CD4-positive, alpha-beta T cell (primary cell): ENCODE results near the gene USPL1. TPM values are rescaled to one million over a fixed set of nuclear protein-coding genes. Genes with fewer than 3 reads are reported as not detected.

Source experiments
- ATAC-seq: fragments of 200-7000 bp; cut with Tn5 transposase; one replicate; pipeline ENCODE4 v1.10.0; 2022; ENCODE audit warnings: mild to moderate bottlenecking; ENCODE audit not compliant: poor library complexity
- CTCF ChIA-PET: fragments of 350-600 bp; sonication (Branson Sonifier 250); formaldehyde crosslinking; loops from one replicate; lab custom pipeline; 2021; ENCODE audit warnings: antibody characterized with exemption, inconsistent platforms; lab: Charles Lee
- POLR2A ChIA-PET: fragments of 350-600 bp; sonication (Branson Sonifier 250); formaldehyde crosslinking; loops from one replicate; lab custom pipeline; 2021; ENCODE audit warnings: antibody characterized with exemption, inconsistent platforms; lab: Charles Lee
- DNase-seq, 14 experiments: peaks; one replicate each; pipeline ENCODE4 v3.0.0-alpha.2; 2013 to 2020; ENCODE audit warnings: mixed read lengths in 2 of 14
- H3K27ac ChIP-seq, 2 donors: one replicate each; pipeline versions ENCODE4 v1.5.1 to v1.7.0; 2013; ENCODE audit warnings: low read length in 2 of 2, low read depth in 1 of 2, mild to moderate bottlenecking in 1 of 2
- H3K27me3 ChIP-seq, 2 experiments: 1 replicate in 1 of 2; 2 replicates in 1 of 2; pipeline versions ENCODE4 v1.6.1 to v1.7.0; 2013; ENCODE audit warnings: low read length in 2 of 2, control low read depth in 1 of 2, mild to moderate bottlenecking in 1 of 2, moderate library complexity in 1 of 2; ENCODE audit not compliant: insufficient read depth in 2 of 2, control insufficient read depth in 1 of 2
- H3K36me3 ChIP-seq: one replicate; pipeline ENCODE4 v1.6.1; 2013; ENCODE audit warnings: low read length, control low read depth; ENCODE audit not compliant: insufficient read depth
- H3K4me1 ChIP-seq: one replicate; pipeline ENCODE4 v1.6.1; 2013; ENCODE audit warnings: low read length, control low read depth; ENCODE audit not compliant: insufficient read depth
- H3K4me3 ChIP-seq: one replicate; pipeline ENCODE4 v1.5.1; 2013; ENCODE audit warnings: mild to moderate bottlenecking, low read length, moderate library complexity
- H3K9me3 ChIP-seq, 2 experiments: 1 replicate in 1 of 2; 2 replicates in 1 of 2; pipeline versions ENCODE4 v1.6.1 to v1.7.0; 2013; ENCODE audit warnings: low read length in 2 of 2, mild to moderate bottlenecking in 2 of 2, control low read depth in 1 of 2, moderate library complexity in 1 of 2; ENCODE audit not compliant: control insufficient read depth in 1 of 2, insufficient read depth in 1 of 2
- H3K27ac Mint-ChIP-seq: one replicate; pipeline ENCODE4 v1.8.0; 2020; ENCODE audit warnings: mixed read lengths
- H3K27me3 Mint-ChIP-seq: one replicate; pipeline ENCODE4 v1.8.0; 2021; ENCODE audit warnings: mixed read lengths
- H3K36me3 Mint-ChIP-seq: one replicate; pipeline ENCODE4 v1.8.0; 2021; ENCODE audit warnings: low read depth, mixed read lengths
- H3K4me1 Mint-ChIP-seq: one replicate; pipeline ENCODE4 v1.8.0; 2021; ENCODE audit warnings: low read depth, mixed read lengths
- H3K4me3 Mint-ChIP-seq: one replicate; pipeline ENCODE4 v1.8.0; 2020; ENCODE audit warnings: mild to moderate bottlenecking, mixed read lengths
- H3K9me3 Mint-ChIP-seq: one replicate; pipeline ENCODE4 v1.8.0; 2020; ENCODE audit warnings: mixed read lengths
- intact Hi-C, 2 experiments: fragments of 100-400 bp; cut with DNase I in 1 of 2; cut with micrococcal nuclease in 1 of 2; formaldehyde crosslinking; loops; one replicate each; pipeline versions ENCODE4 v1.15.1 to v1.9.0; 2023 to 2025; cut with DNase I, micrococcal nuclease
- total RNA-seq, 174 experiments: library from RNA in 2 of 174; stranded (reverse) in 2 of 174; gene quantifications; one replicate each; pipeline ENCODE4 v1.2.3 and lab custom pipeline; 2021 to 2026
- TF ChIP-seq, protein P1 (sequence below): fragments of 200-600 bp; IDR thresholded peaks from one replicate; pipeline ENCODE4 v1.8.0; 2022; ENCODE audit warnings: antibody characterized with exemption, mild to moderate bottlenecking

The USPL1 gene
- total RNA-seq, 2 experiments from 2014 or later: 41.2 to 42.0 TPM

DNA sequence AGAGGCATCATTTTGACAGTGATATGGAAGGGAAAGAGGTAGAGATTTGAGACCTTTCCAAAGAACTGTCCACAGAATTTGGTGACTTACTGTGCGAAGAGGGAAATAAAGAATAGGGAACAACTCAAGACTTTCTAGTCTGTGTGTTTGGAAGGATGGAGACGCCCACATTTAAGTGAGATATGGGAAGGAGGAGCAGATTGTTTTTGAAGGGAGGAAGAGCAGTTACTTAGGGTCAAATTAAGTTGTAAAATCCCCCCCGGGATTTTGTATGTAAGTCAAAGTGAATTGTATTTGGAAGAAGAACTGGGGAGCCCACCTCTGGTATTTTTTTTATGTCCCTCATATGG lies 1.2 kb downstream of the USPL1 start:
- H3K27ac ChIP-seq: no peak overlapping the region

DNA sequence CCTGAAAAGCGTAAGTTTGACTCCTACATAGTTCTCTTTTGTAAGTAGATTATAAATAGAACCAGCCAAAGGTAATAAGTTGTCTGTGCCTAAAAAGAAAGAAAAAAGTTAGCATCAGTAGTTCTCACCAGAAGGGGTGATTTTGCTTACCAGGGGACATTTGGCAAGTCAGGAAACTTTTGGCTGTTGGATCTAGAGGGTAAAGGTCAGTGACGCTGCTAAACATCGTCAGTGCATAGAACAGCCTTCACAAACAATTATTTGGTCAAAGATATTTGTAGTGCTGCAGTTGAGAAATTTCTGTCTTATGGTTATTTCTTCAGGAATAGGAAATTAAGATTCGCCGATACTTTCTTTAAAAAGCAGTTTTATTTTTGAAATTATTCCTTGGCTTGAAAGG lies 2.0 kb downstream of the USPL1 start:
- TF ChIP-seq, protein P1, sequence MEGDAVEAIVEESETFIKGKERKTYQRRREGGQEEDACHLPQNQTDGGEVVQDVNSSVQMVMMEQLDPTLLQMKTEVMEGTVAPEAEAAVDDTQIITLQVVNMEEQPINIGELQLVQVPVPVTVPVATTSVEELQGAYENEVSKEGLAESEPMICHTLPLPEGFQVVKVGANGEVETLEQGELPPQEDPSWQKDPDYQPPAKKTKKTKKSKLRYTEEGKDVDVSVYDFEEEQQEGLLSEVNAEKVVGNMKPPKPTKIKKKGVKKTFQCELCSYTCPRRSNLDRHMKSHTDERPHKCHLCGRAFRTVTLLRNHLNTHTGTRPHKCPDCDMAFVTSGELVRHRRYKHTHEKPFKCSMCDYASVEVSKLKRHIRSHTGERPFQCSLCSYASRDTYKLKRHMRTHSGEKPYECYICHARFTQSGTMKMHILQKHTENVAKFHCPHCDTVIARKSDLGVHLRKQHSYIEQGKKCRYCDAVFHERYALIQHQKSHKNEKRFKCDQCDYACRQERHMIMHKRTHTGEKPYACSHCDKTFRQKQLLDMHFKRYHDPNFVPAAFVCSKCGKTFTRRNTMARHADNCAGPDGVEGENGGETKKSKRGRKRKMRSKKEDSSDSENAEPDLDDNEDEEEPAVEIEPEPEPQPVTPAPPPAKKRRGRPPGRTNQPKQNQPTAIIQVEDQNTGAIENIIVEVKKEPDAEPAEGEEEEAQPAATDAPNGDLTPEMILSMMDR: no peak
- H3K36me3 Mint-ChIP-seq: peaks cover 44% of the 10 kb centered on the region
- no peaks in the 10 kb centered on the region for H3K27me3 Mint-ChIP-seq
- Histone ChIP-seq H3K4me1 (peaks cover 7% of the 10 kb centered on the region), H3K4me3 (no peak overlapping the region), H3K27ac (no peak overlapping the region), H3K36me3 (peaks cover 32% of the 10 kb centered on the region), H3K27me3 (no peaks in the 10 kb centered on the region), H3K9me3 (no peaks in the 10 kb centered on the region)
- intact Hi-C loops: loop anchor here (2.0 to 10.0 kb wide), 6 partner anchors 53 to 1025 kb away; partner anchors contain the start of genes KATNAL1 (in 2 of the 2) and SLC7A1 (in 1 of the 2)
- no peak for DNase-seq
- POLR2A ChIA-PET: no interaction called here
- H3K4me1 Mint-ChIP-seq: peaks cover 34% of the 10 kb centered on the region
- CTCF ChIA-PET: no interaction called here
- no peaks in the 10 kb centered on the region for H3K9me3 Mint-ChIP-seq
- peak overlapping the region; percentile 39 for H3K27ac Mint-ChIP-seq
- H3K4me3 Mint-ChIP-seq: no peak overlapping the region
- ATAC-seq: no peak

More for the DNA sequence above, 1.2 kb downstream of the USPL1 start:
- TF ChIP-seq, protein P1: no peak
- POLR2A ChIA-PET: interaction anchor here (0.9 to 4.3 kb wide), 14 partner anchors 9 to 769 kb away, joined by 3 to 119 read pairs (median 11); partner anchors contain the start of genes ALOX5AP, HMGB1 and UBL3
- intact Hi-C loops: loop anchor here (2.0 to 10.0 kb wide), 6 partner anchors 54 to 1024 kb away; partner anchors contain the start of genes KATNAL1 (in 2 of the 2) and SLC7A1 (in 1 of the 2)
- Mint-ChIP-seq H3K4me1 (peaks cover 32% of the 10 kb centered on the region), H3K27ac (no peak overlapping the region), H3K27me3 (no peaks in the 10 kb centered on the region), H3K4me3 (no peak overlapping the region), H3K9me3 (no peaks in the 10 kb centered on the region), H3K36me3 (peaks cover 36% of the 10 kb centered on the region)
- peaks cover 7% of the 10 kb centered on the region for H3K4me1 ChIP-seq
- no peaks in the 10 kb centered on the region for H3K27me3 ChIP-seq
- DNase-seq: no peak
- H3K36me3 ChIP-seq: peaks cover 24% of the 10 kb centered on the region
- ATAC-seq: no peak
- H3K4me3 ChIP-seq: peak overlapping the region; percentile 89
- CTCF ChIA-PET: no interaction called here
- H3K9me3 ChIP-seq: no peaks in the 10 kb centered on the region

DNA sequence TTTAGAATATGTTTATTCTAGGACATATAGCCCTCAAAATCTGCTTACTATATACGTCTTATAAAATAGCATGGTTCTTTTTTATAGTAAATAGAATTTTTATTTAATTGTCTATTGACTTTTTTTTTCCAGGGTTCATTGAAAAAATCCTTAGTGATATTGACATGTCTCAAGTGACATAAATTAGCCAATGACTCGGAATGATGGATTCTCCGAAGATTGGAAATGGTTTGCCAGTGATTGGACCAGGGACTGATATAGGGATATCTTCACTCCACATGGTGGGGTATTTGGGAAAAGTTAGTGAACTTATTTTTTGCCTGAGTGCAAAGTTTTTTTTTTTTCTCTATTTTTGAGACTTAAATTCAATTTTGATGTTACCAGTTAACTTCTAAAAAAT lies 3.2 kb downstream of the USPL1 start:
- no peaks in the 10 kb centered on the region for H3K27me3 ChIP-seq
- DNase-seq (no peak), ATAC-seq (no peak)
- H3K4me1 Mint-ChIP-seq: peaks cover 29% of the 10 kb centered on the region
- H3K9me3 Mint-ChIP-seq: no peaks in the 10 kb centered on the region
- H3K27ac Mint-ChIP-seq: no peak overlapping the region
- H3K27ac ChIP-seq: no peak overlapping the region
- TF ChIP-seq, protein P1: no peak
- CTCF ChIA-PET: no interaction called here
- H3K4me3 Mint-ChIP-seq: no peak overlapping the region
- H3K27me3 Mint-ChIP-seq: no peaks in the 10 kb centered on the region
- H3K36me3 Mint-ChIP-seq: peaks cover 47% of the 10 kb centered on the region
- no peak overlapping the region for H3K4me3 ChIP-seq
- POLR2A ChIA-PET: no interaction called here
- H3K9me3 ChIP-seq: no peaks in the 10 kb centered on the region
- peaks cover 39% of the 10 kb centered on the region for H3K36me3 ChIP-seq
- intact Hi-C loops: no loop called here
- peaks cover 7% of the 10 kb centered on the region for H3K4me1 ChIP-seq
